PFSK-1 (cell line): ENCODE results near the gene ZFTA.

Experiments used
- FOXP2 ChIP-seq: optimal IDR thresholded peaks from 2 replicates; pipeline ENCODE3; 2011; ENCODE audit warnings: borderline replicate concordance, control low read depth, inconsistent platforms; ENCODE audit not compliant: insufficient read depth; ENCODE audit errors: extremely low read length, extremely low read depth
- POLR2AphosphoS5 ChIP-seq: IDR thresholded peaks from 2 replicates; pipeline ENCODE4 v1.6.1; 2012; ENCODE audit warnings: low read depth, mild to moderate bottlenecking, control low read depth, low read length, moderate library complexity
- REST ChIP-seq, 2 experiments: IDR thresholded peaks; 2 replicates each; pipeline versions ENCODE4 v1.6.1 to v1.8.0; 2011 to 2012; ENCODE audit warnings: low read depth in 2 of 2, low read length in 2 of 2, control low read depth in 1 of 2, inconsistent platforms in 1 of 2, mild to moderate bottlenecking in 1 of 2, moderate library complexity in 1 of 2; ENCODE audit not compliant: insufficient read depth in 1 of 2
- SIN3A ChIP-seq: IDR thresholded peaks from 2 replicates; pipeline ENCODE4 v1.6.1; 2012; ENCODE audit warnings: mild to moderate bottlenecking, low read length, moderate library complexity, borderline replicate concordance; ENCODE audit not compliant: insufficient read depth
- TAF1 ChIP-seq: IDR thresholded peaks from 2 replicates; pipeline ENCODE4 v1.6.1; 2012; ENCODE audit warnings: low read length, control low read depth, borderline replicate concordance; ENCODE audit not compliant: insufficient read depth

Gene ZFTA

DNA sequence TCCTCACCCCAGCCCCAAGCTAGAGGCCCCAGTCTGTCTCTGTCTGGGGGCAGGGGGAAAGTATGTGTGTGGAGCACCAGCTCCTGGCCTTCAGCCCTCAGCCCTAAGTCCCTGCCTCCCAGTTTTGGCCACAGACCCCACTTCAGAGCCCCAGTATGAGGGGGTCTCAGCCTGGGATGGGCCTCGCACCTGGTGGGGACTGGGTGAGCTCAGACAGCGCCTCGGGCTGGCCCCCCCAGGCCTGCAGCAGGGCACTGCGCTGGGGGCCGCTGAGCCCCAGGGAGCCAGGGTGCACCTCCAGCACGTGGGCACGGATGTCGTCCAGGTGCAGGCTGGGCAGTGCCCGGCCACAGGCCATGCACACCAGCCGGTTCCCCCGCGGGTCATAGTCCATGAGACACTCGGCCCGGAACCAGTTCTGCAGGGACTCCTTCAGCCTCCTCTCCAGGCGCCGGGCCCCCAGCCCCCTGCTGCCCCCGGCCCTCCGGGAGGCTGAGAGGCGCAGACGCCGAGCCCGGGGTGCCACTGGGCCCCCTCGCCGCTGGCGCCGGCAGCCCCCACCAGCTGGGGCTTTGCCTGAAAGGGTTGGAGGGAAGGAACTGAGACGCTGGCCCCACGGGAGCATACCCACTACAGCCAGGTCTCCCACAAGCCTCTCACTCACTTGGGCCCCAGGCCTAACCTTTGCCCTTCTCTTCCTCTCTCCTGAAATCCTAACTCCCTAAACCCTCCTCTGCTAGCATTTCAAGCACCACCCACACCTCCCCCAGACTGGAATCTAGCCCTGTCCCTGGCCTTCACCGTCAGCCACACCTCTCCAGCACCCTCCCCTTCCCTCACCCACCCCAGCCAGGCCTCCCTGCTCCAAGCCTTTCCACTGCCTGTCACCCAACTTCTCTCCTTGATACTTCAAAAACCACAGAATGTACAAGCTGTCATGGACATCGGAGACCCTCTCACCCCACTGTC, 3.6 kb downstream of the ZFTA start:
- TF ChIP-seq POLR2AphosphoS5 (no peak), FOXP2 (no peak), TAF1 (no peak), REST (IDR thresholded peaks at IDR 0.05; ENCODE audit: insufficient read depth in 1 of 2, low read depth in 2 of 2, low read length in 2 of 2) (no peak), SIN3A (no peak)

DNA sequence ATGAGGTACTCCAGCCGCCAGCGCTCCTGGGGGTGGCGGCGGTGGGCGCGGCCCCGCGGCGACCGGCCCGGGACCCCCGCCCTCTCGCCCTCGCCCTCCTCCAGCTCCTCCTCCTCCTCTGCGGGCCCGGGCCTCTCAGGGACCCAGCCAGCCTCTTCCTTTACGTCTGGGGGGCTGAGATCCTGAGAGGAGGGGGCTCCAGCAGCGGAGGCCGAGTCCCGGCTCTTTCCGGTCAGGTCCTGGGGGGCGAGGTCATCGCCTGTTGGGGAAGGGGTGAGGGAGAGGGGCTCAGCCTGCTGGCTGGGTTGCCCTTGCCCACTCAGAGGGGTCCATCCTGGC, 4.3 kb downstream of the ZFTA start:
- no peak for TF ChIP-seq POLR2AphosphoS5

GRCh38 chr11:63763496-63764339, 4.9 kb downstream of the ZFTA start:
- no peak for TF ChIP-seq TAF1
- no peak for TF ChIP-seq SIN3A
- no peak for TF ChIP-seq REST (IDR thresholded peaks at IDR 0.05; ENCODE audit: insufficient read depth in 1 of 2, low read depth in 2 of 2, low read length in 2 of 2)
- TF ChIP-seq POLR2AphosphoS5, result no peak

GRCh38 chr11:63762654-63763495, 5.7 kb downstream of the ZFTA start:
- TF ChIP-seq REST (IDR thresholded peaks at IDR 0.05; ENCODE audit: insufficient read depth in 1 of 2, low read depth in 2 of 2, low read length in 2 of 2) (no peak), FOXP2 (no peak), TAF1 (no peak), SIN3A (no peak), POLR2AphosphoS5 (no peak)

- TF ChIP-seq POLR2AphosphoS5, result no peak
- no peak for TF ChIP-seq FOXP2
- no peak for TF ChIP-seq REST (IDR thresholded peaks at IDR 0.05; ENCODE audit: insufficient read depth in 1 of 2, low read depth in 2 of 2, low read length in 2 of 2)
These were observed 6.5 kb downstream of the ZFTA start for GRCh38 chr11:63761931-63762653.
